Myocyte (in vitro differentiated cells): ENCODE measurements around the gene RNASE1. TPM values are rescaled to one million over a fixed set of nuclear protein-coding genes. Genes with fewer than 3 reads are reported as not detected.
A peak's percentile ranks its signal among the peaks of the same experiment; 100 is the strongest.
"Not testable (repeated sequence)": the region's sequence is repeated elsewhere in the genome, so short reads cannot be mapped to it uniquely, and the experiment has no call there.

ENCODE experiments used
- DNase-seq: peaks from one replicate; pipeline ENCODE4 v3.0.0-alpha.2; 2012; ENCODE audit warnings: low read depth
- polyA plus RNA-seq: library from polyadenylated mRNA; unstranded; fragments of >200 nt; gene quantifications from one replicate; pipeline ENCODE4 v1.2.1, GENCODE V29; 2012; ENCODE audit warnings: missing spikeins
- total RNA-seq: library from RNA; depleted of rRNA; stranded (reverse); fragments of >200 nt; gene quantifications from 2 replicates; pipeline ENCODE4 v1.2.3, GENCODE V29; 2014

Gene RNASE1
- total RNA-seq, result not detected in 2 replicates
- not detected for polyA plus RNA-seq

GRCh38 chr14:20802341-20803084 lies at the start of gene RNASE1:
Gene RNASE1, minus strand, starts transcription at chr14:20802844. Its CDS starts 776 bp downstream, at chr14:20802068.
- DNase-seq, result no peak

DNA sequence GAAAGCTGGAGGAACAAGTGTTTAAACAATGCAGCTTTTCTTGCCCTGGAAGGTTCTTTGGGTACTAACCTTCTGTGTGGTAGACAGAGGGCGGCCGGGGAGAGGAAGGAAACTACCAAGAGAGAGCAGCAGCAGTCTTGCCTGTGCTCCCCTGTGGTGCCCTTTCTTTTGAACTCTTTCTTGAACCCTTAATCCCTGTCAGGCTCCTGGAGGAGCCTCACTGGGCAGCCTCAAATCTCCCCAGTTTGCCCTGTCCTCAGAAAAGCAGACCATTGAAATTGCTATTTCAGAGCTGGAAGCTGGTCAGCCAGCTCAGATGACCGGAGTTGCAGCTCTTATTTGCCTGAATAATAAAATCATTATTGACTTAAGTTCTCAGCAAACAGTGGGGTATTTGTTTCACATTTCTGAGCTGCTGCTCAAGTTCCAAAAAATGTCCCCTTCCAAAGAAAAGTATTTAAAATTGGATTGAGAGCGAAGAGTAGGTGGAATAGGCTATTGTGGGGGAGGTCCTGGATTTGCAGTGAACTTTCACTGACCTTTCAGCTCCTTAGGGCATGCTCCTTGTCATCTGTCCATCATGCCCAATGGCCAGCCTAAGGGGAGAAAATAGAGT lies 46.4 kb upstream of the RNASE1 start:
- DNase-seq, result no peak

DNA sequence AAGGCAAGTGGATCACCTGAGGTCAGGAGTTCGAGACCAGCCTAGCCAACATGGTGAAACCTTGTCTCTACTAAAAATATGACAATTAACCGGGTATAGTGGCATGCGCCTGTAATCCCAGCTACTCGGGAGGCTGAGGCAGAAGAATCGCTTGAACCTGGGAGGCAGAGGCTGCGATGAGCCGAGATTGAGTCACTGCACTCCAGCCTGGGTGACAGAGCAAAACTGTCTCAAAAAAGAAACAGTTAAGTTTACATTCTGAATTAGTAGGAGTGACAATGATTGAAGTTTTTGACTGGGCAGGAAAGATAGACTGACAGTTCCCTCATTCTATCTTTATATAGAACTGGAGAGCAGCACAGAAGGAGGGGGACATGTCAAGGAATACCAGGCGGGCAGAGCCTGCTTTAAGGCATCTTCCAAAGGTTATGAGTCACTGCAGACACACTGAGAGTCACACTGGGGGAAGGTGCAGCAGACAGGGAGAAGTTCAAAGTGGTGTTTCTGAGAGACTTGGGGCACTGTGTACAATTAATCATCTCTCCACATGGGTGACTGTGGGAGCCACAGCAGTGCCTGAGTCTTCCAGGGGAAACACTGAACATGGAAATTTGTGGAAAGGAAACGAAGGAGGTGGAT lies 45.8 kb upstream of the RNASE1 start:
- no peak for DNase-seq

- no peak for DNase-seq
These were observed 43.9 kb upstream of the RNASE1 start for GRCh38 chr14:20846560-20846959.

GRCh38 chr14:20841096-20841495 lies 38.5 kb upstream of the RNASE1 start:
- no peak for DNase-seq

- DNase-seq, result no peak
These were observed 35.2 kb upstream of the RNASE1 start for GRCh38 chr14:20837831-20838230.

DNA sequence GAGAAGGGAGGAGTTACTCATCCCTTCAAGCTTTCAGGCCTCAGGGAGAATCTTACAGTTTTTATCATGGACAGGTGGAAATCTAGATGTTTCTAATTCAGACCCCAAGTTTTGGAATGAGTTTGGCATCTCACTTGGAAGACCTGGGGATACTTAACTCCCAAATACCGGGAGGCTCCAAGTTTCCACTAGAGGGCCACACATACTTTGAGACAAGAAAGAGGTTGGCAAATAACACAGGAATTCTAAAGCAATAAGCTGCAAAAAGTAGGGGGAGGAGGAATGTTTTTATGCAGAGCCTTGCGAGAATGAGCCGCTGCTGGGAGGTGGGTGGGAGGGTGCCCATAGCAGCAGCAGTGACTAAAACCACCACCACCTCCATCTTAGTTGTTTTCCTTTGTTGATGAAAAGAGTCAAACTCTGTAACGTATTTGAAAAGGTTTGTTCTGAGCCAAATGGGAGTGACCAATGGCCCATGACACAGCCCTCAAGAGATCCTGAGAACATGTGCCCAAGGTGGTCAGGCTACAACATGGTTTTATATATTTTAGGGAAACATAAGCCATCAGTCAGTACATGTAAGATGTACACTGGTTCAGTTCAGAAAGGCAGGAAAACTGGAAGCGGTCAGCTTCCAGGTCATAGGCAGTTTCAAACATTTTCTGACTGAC lies 34.2 kb upstream of the RNASE1 start:
- peak; percentile 5 for DNase-seq

- DNase-seq, result no peak
These were observed 32.3 kb upstream of the RNASE1 start for GRCh38 chr14:20834899-20835298.

DNA sequence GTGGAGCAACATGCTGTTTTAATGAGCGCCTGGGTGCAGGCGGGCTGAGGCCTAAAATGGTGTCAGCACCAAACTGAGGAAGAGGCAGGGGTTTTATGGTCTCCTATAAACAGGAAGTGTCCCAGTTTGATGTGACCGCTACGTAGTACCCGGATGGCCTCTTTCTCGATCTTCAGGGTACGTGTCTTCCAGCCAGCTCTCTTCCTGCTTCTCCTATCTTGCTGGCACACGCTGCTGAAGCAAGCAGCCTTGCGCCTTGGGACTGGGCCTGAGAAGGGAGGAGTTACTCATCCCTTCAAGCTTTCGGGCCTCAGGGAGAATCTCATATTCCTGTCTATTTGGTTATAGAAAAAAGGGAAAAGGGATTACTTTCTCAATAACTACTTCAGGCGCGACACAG lies 28.2 kb upstream of the RNASE1 start:
- no peak for DNase-seq

DNA sequence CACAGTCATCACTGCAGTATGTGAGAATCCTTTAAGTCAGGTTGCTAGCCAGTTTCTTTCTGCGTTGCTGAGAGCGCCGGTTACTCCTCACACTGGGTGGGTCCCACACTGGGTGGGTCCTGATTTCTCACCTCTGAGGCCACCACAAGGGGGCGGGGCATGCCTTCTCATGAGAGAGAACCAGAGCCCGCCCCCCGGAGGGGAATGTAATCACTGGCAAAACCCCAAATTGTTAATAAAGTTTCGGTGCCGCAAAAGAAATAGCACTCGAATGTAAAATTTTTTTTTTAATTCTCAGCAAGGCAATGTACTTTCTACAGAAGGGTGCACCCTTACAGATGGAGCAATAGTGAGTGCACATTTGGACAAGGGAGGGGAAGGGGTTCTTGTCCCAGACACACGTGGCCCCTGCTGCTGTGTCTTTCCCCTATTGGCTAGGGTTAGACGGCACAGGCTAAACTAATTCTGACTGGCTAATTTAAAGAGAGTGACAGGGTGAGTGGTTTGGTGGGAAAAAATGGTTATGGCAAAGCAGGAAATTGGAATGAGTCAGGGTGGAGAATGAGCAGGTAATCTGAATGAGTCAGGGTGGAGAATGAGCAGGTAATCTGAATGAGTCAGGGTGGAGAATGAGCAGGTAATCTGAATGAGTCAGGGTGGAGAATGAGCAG lies 25.5 kb upstream of the RNASE1 start:
- not testable (repeated sequence) for DNase-seq

GRCh38 chr14:20827326-20827725 lies 24.7 kb upstream of the RNASE1 start:
- DNase-seq, result no peak

GRCh38 chr14:20826666-20827065 lies 24.0 kb upstream of the RNASE1 start:
- not testable (repeated sequence) for DNase-seq

DNA sequence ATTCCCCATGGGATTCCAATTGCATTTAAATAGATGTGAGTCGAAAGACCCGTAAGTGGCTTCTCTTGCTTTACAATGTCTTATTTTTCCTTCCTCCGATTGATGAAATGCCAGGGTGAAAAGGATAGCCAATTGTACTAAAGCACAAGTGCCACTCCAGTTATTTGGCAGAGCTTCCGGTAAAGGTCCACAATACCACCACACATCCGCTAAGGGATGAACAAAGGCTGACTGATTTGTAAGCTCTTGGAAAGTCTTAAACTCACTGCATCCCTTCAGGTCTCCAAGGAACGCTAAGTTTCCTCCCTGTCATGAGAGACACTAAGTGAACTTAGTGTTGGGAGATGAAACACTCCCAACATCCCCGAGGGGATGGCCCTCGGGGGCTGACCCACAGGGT lies 21.2 kb upstream of the RNASE1 start:
- no peak for DNase-seq

- not testable (repeated sequence) for DNase-seq
These were observed 19.0 kb upstream of the RNASE1 start for GRCh38 chr14:20821521-20822108.

- DNase-seq, result no peak
These were observed 17.6 kb upstream of the RNASE1 start for GRCh38 chr14:20820063-20820904.

- DNase-seq, result peak; percentile 9
These were observed 16.2 kb upstream of the RNASE1 start for GRCh38 chr14:20818861-20819260.

GRCh38 chr14:20815946-20816345 lies 13.3 kb upstream of the RNASE1 start:
- DNase-seq, result not testable (repeated sequence)

- no peak for DNase-seq
These were observed 9.6 kb upstream of the RNASE1 start for GRCh38 chr14:20811986-20812975.

DNA sequence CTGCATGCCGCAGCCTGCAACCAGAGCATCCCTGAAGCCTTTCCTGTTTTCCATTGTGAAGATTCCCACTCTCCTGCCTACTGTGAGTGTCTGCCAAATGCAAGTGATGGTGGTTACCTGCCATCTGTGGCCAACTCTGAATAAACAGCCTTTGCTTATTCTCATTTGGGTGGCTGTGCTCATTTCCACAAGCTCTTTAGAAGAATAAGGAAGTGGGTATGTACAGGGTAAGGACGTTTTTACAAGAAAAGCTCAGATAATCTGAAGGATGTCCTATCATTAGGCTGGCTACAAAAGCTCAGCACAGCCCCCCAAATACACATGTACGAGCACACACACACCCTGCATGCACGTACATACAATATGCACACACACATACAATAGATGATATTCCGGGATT lies 7.3 kb upstream of the RNASE1 start:
- no peak for DNase-seq
